A673 (cell line): ENCODE data around the gene MDFIC. TPM values are rescaled to one million over a fixed set of nuclear protein-coding genes. Genes with fewer than 3 reads are reported as not detected.
"Not testable (repeated sequence)": the region's sequence is repeated elsewhere in the genome, so short reads cannot be mapped to it uniquely, and the experiment has no call there.

Experiments used
- BruUV-seq: library from RNA; stranded (reverse); fragments of 400-500 nt; replicated peaks from 2 replicates; lab custom pipeline; 2021; lab: Mats Ljungman, UMichigan
- CTCF ChIA-PET: fragments of 300-600 bp; sonication (Branson Sonifier 250); formaldehyde crosslinking; loops from one replicate; lab custom pipeline; 2022; ENCODE audit warnings: antibody characterized with exemption; lab: Charles Lee
- POLR2A ChIA-PET: fragments of 300-600 bp; sonication (Branson Sonifier 250); formaldehyde crosslinking; loops from one replicate; lab custom pipeline; 2022; ENCODE audit warnings: antibody characterized with exemption; ENCODE audit not compliant: low non-redundant PET; lab: Charles Lee
- DNase-seq: peaks from one replicate; pipeline ENCODE4 v3.0.0-alpha.2; 2015; ENCODE audit warnings: low spot score
- H3K27ac ChIP-seq: fragments of 200-600 bp; sonication (generic); 2 replicates; pipeline ENCODE4 v1.5.1; 2016; ENCODE audit warnings: mixed run types, low read depth, mild to moderate bottlenecking, mixed read lengths, antibody characterized with exemption, low read length; ENCODE audit not compliant: poor library complexity, severe bottlenecking
- H3K27me3 ChIP-seq: fragments of 200-600 bp; sonication (generic); replicated peaks from 2 replicates; pipeline ENCODE4 v1.6.1; 2017; ENCODE audit warnings: mixed run types, low read depth, mild to moderate bottlenecking, mixed read lengths, antibody characterized with exemption, low read length; ENCODE audit not compliant: insufficient read depth, poor library complexity
- H3K36me3 ChIP-seq: fragments of 200-600 bp; sonication (generic); 2 replicates; pipeline ENCODE4 v1.6.1; 2016; ENCODE audit warnings: mixed run types, mild to moderate bottlenecking, mixed read lengths, antibody characterized with exemption, low read length; ENCODE audit not compliant: insufficient read depth, poor library complexity, severe bottlenecking
- H3K4me1 ChIP-seq: fragments of 200-600 bp; sonication (generic); 2 replicates; pipeline ENCODE4 v1.6.1; 2017; ENCODE audit warnings: mixed run types, mild to moderate bottlenecking, mixed read lengths, antibody characterized with exemption, low read length; ENCODE audit not compliant: insufficient read depth, poor library complexity, severe bottlenecking
- H3K4me3 ChIP-seq: fragments of 200-600 bp; sonication (generic); 2 replicates; pipeline ENCODE4 v1.5.1; 2016; ENCODE audit warnings: low read depth, mixed run types, mild to moderate bottlenecking, mixed read lengths, low read length; ENCODE audit not compliant: poor library complexity, severe bottlenecking
- H3K9me3 ChIP-seq: fragments of 200-600 bp; sonication (generic); 2 replicates; pipeline ENCODE4 v1.6.1; 2016; ENCODE audit warnings: mixed run types, low read depth, mild to moderate bottlenecking, mixed read lengths, antibody characterized with exemption, low read length; ENCODE audit not compliant: poor library complexity, severe bottlenecking
- EZH2 ChIP-seq: fragments of 200-600 bp; sonication (generic); IDR thresholded peaks from 2 replicates; pipeline ENCODE4 v1.6.1; 2017; ENCODE audit warnings: borderline replicate concordance, low read depth, mild to moderate bottlenecking, mixed read lengths, antibody characterized with exemption, low read length; ENCODE audit not compliant: poor library complexity, severe bottlenecking
- intact Hi-C: fragments of 100-400 bp; cut with micrococcal nuclease; formaldehyde crosslinking; loops from one replicate; pipeline ENCODE4 v1.10.0; 2022; ENCODE audit not compliant: unreplicated experiment
- total RNA-seq: library from RNA; stranded (reverse); gene quantifications from 2 replicates; pipeline ENCODE4 v1.2.3, GENCODE V29; 2021
- TF ChIP-seq, protein P1 (sequence below): fragments of 300-800, 200-600 bp; sonication (generic); conservative IDR thresholded peaks from 2 replicates; pipeline ENCODE4 v1.5.1; 2017; ENCODE audit warnings: low read depth, mild to moderate bottlenecking, antibody characterized with exemption, low read length, moderate library complexity, mixed read lengths

The MDFIC gene
- total RNA-seq, 1 experiment from 2014 or later: 32.6 TPM

DNA sequence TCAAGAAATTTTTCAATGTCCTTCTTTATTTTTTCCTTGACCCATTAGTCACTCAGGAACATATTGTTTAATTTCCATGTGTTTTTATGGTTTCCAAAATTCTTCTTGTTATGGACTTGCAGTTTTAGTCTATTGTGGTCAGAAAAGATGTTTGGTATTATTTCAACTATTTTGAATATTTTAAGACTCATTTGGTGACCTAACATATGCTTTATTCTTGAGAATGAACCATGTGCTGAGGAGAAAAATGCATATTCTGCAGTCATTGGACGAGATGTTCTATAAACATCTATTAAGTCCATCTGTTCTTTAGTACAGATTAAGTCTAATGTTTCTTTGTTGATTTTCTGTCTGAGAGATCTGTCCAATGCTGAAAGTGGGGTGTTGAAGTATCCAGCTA is 42.3 kb upstream of the MDFIC start:
- no peaks in the 10 kb centered on the region for H3K27me3 ChIP-seq
- intact Hi-C loops: no loop called here
- no peak for DNase-seq
- H3K36me3 ChIP-seq: no peaks in the 10 kb centered on the region
- BruUV-seq: no TSS peak
- TF ChIP-seq, protein P1, sequence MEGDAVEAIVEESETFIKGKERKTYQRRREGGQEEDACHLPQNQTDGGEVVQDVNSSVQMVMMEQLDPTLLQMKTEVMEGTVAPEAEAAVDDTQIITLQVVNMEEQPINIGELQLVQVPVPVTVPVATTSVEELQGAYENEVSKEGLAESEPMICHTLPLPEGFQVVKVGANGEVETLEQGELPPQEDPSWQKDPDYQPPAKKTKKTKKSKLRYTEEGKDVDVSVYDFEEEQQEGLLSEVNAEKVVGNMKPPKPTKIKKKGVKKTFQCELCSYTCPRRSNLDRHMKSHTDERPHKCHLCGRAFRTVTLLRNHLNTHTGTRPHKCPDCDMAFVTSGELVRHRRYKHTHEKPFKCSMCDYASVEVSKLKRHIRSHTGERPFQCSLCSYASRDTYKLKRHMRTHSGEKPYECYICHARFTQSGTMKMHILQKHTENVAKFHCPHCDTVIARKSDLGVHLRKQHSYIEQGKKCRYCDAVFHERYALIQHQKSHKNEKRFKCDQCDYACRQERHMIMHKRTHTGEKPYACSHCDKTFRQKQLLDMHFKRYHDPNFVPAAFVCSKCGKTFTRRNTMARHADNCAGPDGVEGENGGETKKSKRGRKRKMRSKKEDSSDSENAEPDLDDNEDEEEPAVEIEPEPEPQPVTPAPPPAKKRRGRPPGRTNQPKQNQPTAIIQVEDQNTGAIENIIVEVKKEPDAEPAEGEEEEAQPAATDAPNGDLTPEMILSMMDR: no peak
- no peak for TF ChIP-seq EZH2
- H3K4me1 ChIP-seq: no peaks in the 10 kb centered on the region
- ChIA-PET CTCF (no interaction called here), POLR2A (interaction anchor here (0.7 kb wide), 1 partner anchor 207 kb away, joined by 3 read pairs; no protein-coding TSS in a partner anchor)
- H3K27ac ChIP-seq: no peak overlapping the region
- no peak overlapping the region for H3K4me3 ChIP-seq
- peaks cover 8% of the 10 kb centered on the region for H3K9me3 ChIP-seq

DNA sequence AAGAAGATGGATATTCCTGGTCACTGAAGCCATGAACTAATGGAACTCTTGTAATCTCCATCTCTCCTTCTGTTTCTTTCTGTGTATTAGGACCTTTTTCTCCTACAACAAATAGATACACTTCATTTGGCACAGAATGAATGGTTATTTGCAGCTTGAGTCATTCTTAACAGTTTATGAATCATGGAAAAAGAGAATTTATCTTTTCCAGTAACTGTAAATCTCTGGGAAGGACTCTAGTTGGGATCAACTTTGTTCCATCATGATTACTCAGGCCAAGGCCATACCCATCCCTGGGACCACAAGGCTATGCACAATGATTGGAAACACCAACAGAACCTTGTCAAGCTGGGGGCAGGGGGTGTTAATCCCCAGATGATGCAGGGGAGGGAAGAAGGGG is 36.1 kb upstream of the MDFIC start:
- H3K36me3 ChIP-seq: no peaks in the 10 kb centered on the region
- no TSS peak for BruUV-seq
- H3K9me3 ChIP-seq: no peaks in the 10 kb centered on the region
- H3K4me1 ChIP-seq: peaks cover 6% of the 10 kb centered on the region
- H3K27ac ChIP-seq: no peak overlapping the region
- H3K4me3 ChIP-seq: no peak overlapping the region
- TF ChIP-seq EZH2: no peak
- TF ChIP-seq, protein P1: no peak
- ChIA-PET POLR2A (no interaction called here), CTCF (no interaction called here)
- H3K27me3 ChIP-seq: no peaks in the 10 kb centered on the region
- intact Hi-C loops: no loop called here
- DNase-seq: no peak

DNA sequence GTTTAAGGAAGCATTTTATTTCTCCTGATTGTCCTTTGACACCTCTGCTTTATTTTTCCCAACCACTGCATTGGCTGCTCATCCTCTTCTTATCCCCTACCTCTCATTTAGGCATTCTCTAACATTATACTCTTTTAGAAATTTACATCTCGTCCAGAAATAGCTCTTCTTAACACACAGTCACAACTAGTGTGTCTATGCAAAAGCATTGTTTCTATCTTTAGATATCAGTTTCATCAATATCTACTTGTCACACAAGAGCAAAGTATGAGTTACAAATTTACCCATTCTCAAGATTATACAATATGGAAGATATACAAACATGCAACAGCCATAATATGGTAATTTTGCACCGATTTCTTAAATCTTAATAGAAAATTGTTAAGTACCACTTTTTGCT is 35.7 kb upstream of the MDFIC start:
- DNase-seq: no peak
- intact Hi-C loops: no loop called here
- no peaks in the 10 kb centered on the region for H3K27me3 ChIP-seq
- TF ChIP-seq, protein P1: no peak
- no peak for TF ChIP-seq EZH2
- ChIA-PET POLR2A (no interaction called here), CTCF (no interaction called here)
- H3K9me3 ChIP-seq: no peaks in the 10 kb centered on the region
- H3K4me3 ChIP-seq: no peak overlapping the region
- no peaks in the 10 kb centered on the region for H3K36me3 ChIP-seq
- BruUV-seq: no TSS peak
- H3K27ac ChIP-seq: no peak overlapping the region
- peaks cover 6% of the 10 kb centered on the region for H3K4me1 ChIP-seq

DNA sequence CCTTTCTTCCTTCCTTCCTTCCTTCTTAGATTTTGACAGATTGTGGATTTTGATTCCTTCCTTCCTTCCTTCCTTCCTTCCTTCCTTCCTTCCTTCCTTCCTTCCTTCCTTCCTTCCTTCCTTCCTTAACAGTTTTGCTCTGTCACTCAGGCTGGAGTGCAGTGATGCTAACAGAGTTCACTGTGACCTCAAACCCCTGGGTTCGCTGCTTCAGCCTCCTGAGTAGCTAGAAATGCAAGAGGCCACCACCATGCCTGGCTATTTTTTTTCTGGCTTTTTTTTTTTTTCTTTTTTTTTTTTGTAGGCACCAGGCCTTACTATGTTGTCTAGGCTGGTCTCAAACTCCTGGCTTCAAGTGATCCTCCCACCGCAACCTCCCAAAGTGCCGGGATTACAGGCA is 32.8 kb upstream of the MDFIC start:
- POLR2A ChIA-PET, intact Hi-C loops, H3K4me1 ChIP-seq, H3K36me3 ChIP-seq, CTCF ChIA-PET, BruUV-seq, H3K4me3 ChIP-seq, H3K27me3 ChIP-seq, H3K9me3 ChIP-seq: not testable (repeated sequence)
- H3K27ac ChIP-seq: peak overlapping the region; percentile 92
- DNase-seq: peak; percentile 78
